ENCODE results near the gene PATE3.

- TF ChIP-seq, protein P1, sequence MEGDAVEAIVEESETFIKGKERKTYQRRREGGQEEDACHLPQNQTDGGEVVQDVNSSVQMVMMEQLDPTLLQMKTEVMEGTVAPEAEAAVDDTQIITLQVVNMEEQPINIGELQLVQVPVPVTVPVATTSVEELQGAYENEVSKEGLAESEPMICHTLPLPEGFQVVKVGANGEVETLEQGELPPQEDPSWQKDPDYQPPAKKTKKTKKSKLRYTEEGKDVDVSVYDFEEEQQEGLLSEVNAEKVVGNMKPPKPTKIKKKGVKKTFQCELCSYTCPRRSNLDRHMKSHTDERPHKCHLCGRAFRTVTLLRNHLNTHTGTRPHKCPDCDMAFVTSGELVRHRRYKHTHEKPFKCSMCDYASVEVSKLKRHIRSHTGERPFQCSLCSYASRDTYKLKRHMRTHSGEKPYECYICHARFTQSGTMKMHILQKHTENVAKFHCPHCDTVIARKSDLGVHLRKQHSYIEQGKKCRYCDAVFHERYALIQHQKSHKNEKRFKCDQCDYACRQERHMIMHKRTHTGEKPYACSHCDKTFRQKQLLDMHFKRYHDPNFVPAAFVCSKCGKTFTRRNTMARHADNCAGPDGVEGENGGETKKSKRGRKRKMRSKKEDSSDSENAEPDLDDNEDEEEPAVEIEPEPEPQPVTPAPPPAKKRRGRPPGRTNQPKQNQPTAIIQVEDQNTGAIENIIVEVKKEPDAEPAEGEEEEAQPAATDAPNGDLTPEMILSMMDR (IDR thresholded peaks at IDR 0.05) = no peak
- no peak for TF ChIP-seq EZH2 (IDR thresholded peaks at IDR 0.05; ENCODE audit: borderline replicate concordance, insufficient read depth, low read depth, low read length, poor library complexity, severe bottlenecking)
Observed at GRCh38 chr11:125833016-125833415, 45.1 kb downstream of the PATE3 start, which contains the start of gene PATE4.

Data from B cell (primary cell).